ENCODE measurements around the gene UNC13D.
A peak's percentile ranks its signal among the peaks of the same experiment; 100 is the strongest.

Gene UNC13D

GRCh38 chr17:75835654-75835987 is 8.6 kb downstream of the UNC13D start:
- no peak for DNase-seq (ENCODE audit: low read depth in 2 of 3, low spot score in 2 of 3)

- DNase-seq (ENCODE audit: low read depth in 2 of 3, low spot score in 2 of 3): no peak
These were observed 9.1 kb downstream of the UNC13D start for GRCh38 chr17:75834928-75835653.

GRCh38 chr17:75834279-75834920 is 9.8 kb downstream of the UNC13D start:
- no peak for DNase-seq (ENCODE audit: low read depth in 2 of 3, low spot score in 2 of 3)

DNA sequence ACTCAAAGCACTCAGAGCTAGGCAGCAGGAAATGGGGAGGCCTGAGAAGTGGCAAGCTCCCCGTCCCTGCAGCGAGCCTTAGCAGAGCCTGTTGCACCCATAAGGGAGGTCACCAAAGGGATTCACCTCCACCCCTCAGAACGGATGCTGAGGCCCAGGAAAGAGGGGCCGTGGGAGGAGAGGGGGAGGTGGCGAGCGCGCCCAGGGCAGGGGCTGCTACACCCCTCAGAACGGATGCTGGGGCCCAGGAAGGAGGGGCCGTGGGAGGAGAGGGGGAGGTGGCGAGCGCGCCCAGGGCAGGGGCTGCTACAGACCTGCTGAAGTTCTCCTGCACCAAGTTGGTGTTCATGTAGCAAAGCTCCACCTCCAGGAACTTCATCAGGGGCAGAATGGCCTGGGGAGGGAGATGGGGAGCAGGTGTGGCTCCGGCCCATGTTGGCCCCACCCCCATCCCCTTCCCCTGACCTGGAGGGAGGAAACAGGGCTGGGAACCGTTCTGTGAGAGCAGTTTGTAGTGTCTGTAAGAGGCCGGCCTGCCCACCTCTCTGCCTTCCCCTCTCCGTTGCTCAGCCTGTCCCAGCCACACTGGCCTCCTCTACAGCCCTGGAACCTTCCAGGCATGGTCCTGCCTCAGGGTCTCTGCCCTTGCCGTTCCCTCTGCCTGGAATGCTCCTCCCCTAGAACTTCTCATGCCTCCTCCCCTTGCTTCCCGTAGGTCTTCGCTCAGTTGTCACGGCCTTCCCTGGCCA is 11.4 kb downstream of the UNC13D start:
- no peak for DNase-seq (ENCODE audit: low read depth in 2 of 3, low spot score in 2 of 3)

GRCh38 chr17:75832164-75832651 is 12.0 kb downstream of the UNC13D start:
- DNase-seq (ENCODE audit: low read depth in 2 of 3, low spot score in 2 of 3): no peak

DNA sequence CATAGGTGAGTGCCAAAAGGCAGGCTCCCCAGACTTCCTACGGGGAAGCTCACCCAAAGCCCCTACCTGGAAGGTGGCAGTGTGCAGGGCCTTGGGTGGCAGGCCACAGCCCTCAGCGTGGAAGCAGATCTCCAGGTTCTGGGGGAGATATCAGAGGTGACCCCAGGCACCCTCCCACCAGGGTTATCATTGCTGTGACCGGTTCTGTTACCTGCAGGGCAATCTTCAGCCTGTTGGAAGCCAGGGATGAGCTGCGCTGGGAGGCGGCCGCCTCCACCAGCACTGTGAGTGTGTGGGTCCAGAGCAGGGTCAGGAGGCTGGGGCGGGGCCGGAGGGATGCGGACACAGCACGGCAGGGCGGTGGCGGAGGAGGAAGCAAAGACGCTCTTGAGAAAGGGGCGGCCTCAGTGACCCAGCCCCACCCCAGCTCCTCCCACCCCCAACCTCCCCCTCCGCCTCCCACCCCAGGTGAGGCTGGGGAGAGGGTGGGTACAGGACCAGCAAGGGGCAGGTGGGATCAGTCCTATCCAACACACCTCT is 13.1 kb downstream of the UNC13D start:
- no peak for DNase-seq (ENCODE audit: low read depth in 2 of 3, low spot score in 2 of 3)

GRCh38 chr17:75830164-75831031 is 13.8 kb downstream of the UNC13D start:
- DNase-seq (ENCODE audit: low read depth in 2 of 3, low spot score in 2 of 3): no peak

GRCh38 chr17:75829747-75830146 is 14.5 kb downstream of the UNC13D start:
- DNase-seq (ENCODE audit: low read depth in 2 of 3, low spot score in 2 of 3): no peak

GRCh38 chr17:75828741-75829140 is 15.5 kb downstream of the UNC13D start:
- DNase-seq (ENCODE audit: low read depth in 2 of 3, low spot score in 2 of 3): no peak

DNA sequence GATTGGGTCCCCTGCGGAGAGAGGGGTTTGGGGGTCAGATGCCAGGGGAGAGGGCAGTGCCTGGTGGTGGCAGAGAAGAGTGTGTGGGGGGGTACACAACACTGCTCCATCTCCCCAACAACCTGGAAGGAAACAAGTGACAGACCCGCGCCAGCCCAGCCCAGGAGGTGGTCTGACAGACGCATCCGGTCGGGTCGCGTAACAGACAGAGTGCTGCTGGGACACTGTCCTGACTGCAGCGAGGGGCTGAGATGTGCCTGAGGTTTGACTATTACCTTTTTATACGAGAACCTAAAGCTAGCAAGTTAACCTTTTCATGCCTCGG is 16.2 kb downstream of the UNC13D start:
- no peak for DNase-seq (ENCODE audit: low read depth in 2 of 3, low spot score in 2 of 3)

DNA sequence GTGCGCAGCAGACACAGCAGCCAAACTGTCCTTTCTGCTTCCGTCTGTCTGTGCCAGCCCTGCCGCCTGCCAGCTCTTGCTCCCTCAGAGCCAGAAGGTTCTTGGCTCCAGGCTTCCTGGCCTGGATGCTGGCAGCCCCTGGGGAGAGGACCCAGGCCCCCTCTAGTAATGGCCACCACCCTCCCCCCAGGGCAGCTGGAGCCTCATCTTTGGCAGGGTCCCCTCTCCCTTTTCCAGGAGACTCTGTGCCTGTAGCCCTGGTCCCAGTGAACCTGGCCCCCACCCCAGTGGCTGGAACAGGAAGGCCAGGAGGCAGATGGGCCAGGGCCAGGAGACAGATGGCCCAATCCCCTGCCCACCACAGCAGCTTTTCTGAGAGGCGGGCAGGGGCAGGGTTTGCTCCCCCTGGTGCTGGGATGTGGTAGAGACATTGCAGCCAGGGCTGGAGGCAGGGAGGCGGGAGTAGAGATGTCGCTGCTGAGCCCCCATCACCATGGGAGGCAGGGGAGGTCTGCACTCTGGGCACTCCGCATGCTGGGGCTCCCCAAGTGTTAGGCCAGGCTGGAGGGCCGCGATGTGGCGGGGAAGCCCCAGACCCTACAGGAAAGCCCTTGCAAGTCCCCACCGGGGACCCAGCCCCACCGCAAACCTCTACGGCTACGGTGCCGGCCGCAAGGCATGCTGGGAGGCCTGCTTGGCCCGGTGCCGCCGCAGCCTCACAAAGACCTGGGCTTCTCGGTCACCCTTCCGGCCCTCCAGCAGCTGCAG is 16.7 kb downstream of the UNC13D start:
- peak in 1 of 3 experiments; percentile 51 for DNase-seq (ENCODE audit: low read depth in 2 of 3, low spot score in 2 of 3)

DNA sequence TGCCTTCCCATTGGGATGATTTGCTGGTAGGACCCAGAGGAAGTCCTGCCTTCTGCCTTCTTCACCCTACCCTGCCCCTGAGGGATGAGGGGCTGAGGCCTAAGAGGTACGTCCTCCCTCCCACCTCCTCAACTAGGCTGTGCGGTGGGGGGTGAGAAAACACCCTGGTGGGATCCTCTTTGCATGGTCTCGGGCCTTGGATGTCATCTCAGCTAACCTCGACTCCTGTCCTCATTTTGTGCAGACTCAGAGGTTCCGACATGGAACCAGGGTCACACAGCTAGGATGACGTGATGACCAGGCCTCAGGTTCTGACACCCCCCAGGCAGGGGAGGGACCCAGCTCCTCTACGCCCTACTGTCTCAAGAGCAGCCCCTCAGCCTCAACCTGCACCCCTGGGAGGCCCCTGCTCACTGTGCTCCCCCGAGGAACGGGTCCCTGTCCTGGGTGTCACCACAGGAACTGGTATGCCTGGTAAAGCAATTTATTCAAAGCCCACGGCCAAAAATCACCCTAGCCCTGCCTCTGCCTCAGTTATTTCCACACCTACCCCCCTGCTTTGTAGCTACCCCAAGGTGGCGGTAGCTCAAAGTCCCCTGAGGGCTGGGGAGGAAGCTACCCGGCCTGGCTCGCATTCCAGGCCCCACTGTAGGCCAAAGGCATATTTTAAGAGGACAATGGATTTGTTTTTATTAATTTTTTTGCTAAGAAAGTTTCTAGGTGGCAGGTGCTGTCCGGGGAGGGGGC is 17.5 kb downstream of the UNC13D start:
- no peak for DNase-seq (ENCODE audit: low read depth in 2 of 3, low spot score in 2 of 3)

DNA sequence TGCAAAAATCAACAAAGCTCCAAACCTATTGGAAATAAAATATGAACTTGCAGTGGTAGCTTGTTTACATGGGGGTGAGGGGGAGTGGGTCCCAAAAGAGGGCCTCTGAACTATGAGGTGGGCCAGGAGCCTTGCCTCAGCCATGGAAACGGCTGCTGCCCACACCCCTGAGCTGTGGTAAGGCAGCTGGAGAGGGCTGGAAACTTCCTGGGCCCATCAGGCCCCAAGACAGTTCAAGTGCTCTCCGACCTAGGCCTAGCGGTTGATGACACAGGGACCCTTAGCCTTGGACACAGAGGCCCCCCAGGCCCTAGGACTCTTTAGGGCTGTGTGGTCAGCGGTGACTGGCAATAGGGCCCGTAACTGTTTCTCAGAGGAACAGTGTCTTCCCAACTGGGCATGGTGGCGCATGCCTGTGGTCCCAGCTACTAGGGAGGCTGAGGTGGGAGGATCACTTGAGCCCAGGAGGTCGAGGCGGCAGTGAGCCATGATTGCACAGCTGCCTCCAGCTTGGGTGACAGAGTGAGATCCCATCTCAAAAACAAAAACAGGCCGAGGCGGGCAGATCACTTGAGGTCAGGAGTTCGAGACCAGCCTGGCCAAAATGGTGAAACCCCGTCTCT is 18.3 kb downstream of the UNC13D start:
- DNase-seq (ENCODE audit: low read depth in 2 of 3, low spot score in 2 of 3): no peak

- no peak for DNase-seq (ENCODE audit: low read depth in 2 of 3, low spot score in 2 of 3)
These were observed 19.1 kb downstream of the UNC13D start for GRCh38 chr17:75825149-75825552.

GRCh38 chr17:75824666-75825065 is 19.5 kb downstream of the UNC13D start:
- DNase-seq (ENCODE audit: low read depth in 2 of 3, low spot score in 2 of 3): no peak

- DNase-seq (ENCODE audit: low read depth in 2 of 3, low spot score in 2 of 3): no peak
These were observed 20.1 kb downstream of the UNC13D start for GRCh38 chr17:75824050-75824552.

GRCh38 chr17:75823257-75824041 is 20.8 kb downstream of the UNC13D start:
- DNase-seq (ENCODE audit: low read depth in 2 of 3, low spot score in 2 of 3): no peak

DNA sequence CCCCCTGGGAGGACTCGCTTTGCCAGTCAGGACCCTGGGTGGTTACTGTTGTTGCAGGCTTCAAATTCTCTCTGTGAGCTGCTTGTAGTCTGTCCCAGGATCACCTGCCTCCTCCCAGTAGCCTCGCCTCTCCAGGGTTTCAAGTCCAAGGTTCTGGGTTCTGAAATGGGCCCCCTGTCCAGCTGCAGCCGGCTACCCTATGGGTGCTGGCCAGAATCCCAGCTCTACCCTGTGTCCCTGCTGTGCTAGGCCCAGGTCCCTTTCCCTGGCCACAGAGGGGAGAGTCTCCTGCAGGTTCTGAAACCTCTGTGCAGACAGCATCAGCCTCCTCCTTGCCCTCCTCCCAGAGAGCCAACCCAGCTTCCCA is 21.4 kb downstream of the UNC13D start:
- no peak for DNase-seq (ENCODE audit: low read depth in 2 of 3, low spot score in 2 of 3)
